Sigmoid colon (tissue), 7 donors: ENCODE measurements around the gene DGLUCY. TPM values are rescaled to one million over a fixed set of nuclear protein-coding genes. Genes with fewer than 3 reads are reported as not detected.
"Not testable (repeated sequence)": the region's sequence is repeated elsewhere in the genome, so short reads cannot be mapped to it uniquely, and the experiment has no call there.

Experiments used
- DNase-seq: peaks from one replicate; pipeline ENCODE4 v3.0.0-alpha.2; 2019
- H3K27ac ChIP-seq, 4 donors: fragments of 200-600 bp; sonication (generic); one replicate each; pipeline ENCODE4 v1.5.1; 2016 to 2019; ENCODE audit warnings: mild to moderate bottlenecking in 1 of 4
- H3K27me3 ChIP-seq, 3 donors: fragments of 200-600 bp; sonication (generic); one replicate each; pipeline ENCODE4 v1.5.1; 2019; ENCODE audit warnings: mild to moderate bottlenecking in 1 of 3
- H3K36me3 ChIP-seq, 4 donors: fragments of 200-600 bp; sonication (generic); one replicate each; pipeline ENCODE4 v1.5.1; 2016 to 2019
- H3K4me1 ChIP-seq, 4 donors: fragments of 200-600 bp; sonication (generic); one replicate each; pipeline ENCODE4 v1.5.1; 2017 to 2019
- H3K4me3 ChIP-seq, 4 donors: fragments of 200-600 bp; sonication (generic); one replicate each; pipeline ENCODE4 v1.5.1; 2017 to 2019; ENCODE audit warnings: mild to moderate bottlenecking in 2 of 4, moderate library complexity in 1 of 4
- H3K9me3 ChIP-seq, 4 donors: fragments of 200-600 bp in 3 of 4; sonication (generic) in 3 of 4; one replicate each; pipeline versions ENCODE4 v1.5.1 to v1.6.1; 2013 to 2019
- EP300 ChIP-seq, 4 donors: sonication (generic); formaldehyde crosslinking; IDR thresholded peaks; one replicate each; pipeline ENCODE4 v1.6.1; 2017; ENCODE audit warnings: antibody characterized with exemption in 4 of 4
- POLR2A ChIP-seq, 2 donors: fragments of 450-650 bp; IDR thresholded peaks; one replicate each; pipeline ENCODE4 v1.6.1; 2016; ENCODE audit warnings: antibody characterized with exemption in 2 of 2, mild to moderate bottlenecking in 2 of 2, moderate library complexity in 2 of 2
- POLR2AphosphoS5 ChIP-seq, 4 donors: sonication (generic); formaldehyde crosslinking; IDR thresholded peaks; one replicate each; pipeline ENCODE4 v1.6.1; 2017; ENCODE audit warnings: antibody characterized with exemption in 4 of 4
- WGBS, 2 donors: extraction: QIAGEN DNeasy Blood & Tissue Kit; methylation state at CpG; one replicate each; pipeline ENCODE4 v1.1.7; 2013; 5-methylcytosine and 5-hydroxymethylcytosine counted together
- intact Hi-C: fragments of 100-400 bp; cut with DNase I; formaldehyde crosslinking; loops from one replicate; pipeline ENCODE4 v1.15.1; 2023
- polyA plus RNA-seq, 3 donors: library from polyadenylated mRNA; stranded (reverse); fragments of 200-250 nt; gene quantifications; one replicate each; pipeline ENCODE4 v1.2.3, GENCODE V29; 2013
- total RNA-seq, 4 donors: library from RNA; depleted of rRNA; stranded (reverse); fragments of >200 nt; gene quantifications; one replicate each; pipeline ENCODE4 v1.1.0, GENCODE V29; 2016
- TF ChIP-seq, protein P1 (sequence below), 4 experiments: fragments of 450-650 bp in 3 of 4; fragments of 200-600 bp in 1 of 4; IDR thresholded peaks; one replicate each; pipeline ENCODE4 v1.5.1; 2016 to 2019; ENCODE audit warnings: antibody characterized with exemption in 4 of 4, mild to moderate bottlenecking in 3 of 4, moderate library complexity in 2 of 4
- donor health status: healthy with polysubstance abuse.
- donor health status: Bipolar disorder and iron deficiency.
- donor health status: healthy.

Gene DGLUCY
- total and polyA plus RNA-seq, 7 donors = 14.4 to 99.4 (median 49.8) TPM

GRCh38 chr14:91223028-91223783, 109.3 kb downstream of the DGLUCY start:
- H3K4me3 ChIP-seq = no peak overlapping the region
- no peak overlapping the region for H3K27ac ChIP-seq
- H3K4me1 ChIP-seq = no peaks in the 10 kb centered on the region
- H3K36me3 ChIP-seq = peaks cover 0 to 58% (median 5%) of the 10 kb centered on the region in 4 donors
- no peaks in the 10 kb centered on the region for H3K9me3 ChIP-seq
- intact Hi-C loops = no loop called here
- WGBS, 2 donors = 87 to 97% methylated on average over 1 of the region's 1 CpG
- TF ChIP-seq, protein P1, sequence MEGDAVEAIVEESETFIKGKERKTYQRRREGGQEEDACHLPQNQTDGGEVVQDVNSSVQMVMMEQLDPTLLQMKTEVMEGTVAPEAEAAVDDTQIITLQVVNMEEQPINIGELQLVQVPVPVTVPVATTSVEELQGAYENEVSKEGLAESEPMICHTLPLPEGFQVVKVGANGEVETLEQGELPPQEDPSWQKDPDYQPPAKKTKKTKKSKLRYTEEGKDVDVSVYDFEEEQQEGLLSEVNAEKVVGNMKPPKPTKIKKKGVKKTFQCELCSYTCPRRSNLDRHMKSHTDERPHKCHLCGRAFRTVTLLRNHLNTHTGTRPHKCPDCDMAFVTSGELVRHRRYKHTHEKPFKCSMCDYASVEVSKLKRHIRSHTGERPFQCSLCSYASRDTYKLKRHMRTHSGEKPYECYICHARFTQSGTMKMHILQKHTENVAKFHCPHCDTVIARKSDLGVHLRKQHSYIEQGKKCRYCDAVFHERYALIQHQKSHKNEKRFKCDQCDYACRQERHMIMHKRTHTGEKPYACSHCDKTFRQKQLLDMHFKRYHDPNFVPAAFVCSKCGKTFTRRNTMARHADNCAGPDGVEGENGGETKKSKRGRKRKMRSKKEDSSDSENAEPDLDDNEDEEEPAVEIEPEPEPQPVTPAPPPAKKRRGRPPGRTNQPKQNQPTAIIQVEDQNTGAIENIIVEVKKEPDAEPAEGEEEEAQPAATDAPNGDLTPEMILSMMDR (IDR thresholded peaks at IDR 0.05) = no peak
- TF ChIP-seq POLR2A (IDR thresholded peaks at IDR 0.05) (no peak), POLR2AphosphoS5 (IDR thresholded peaks at IDR 0.05) (no peak), EP300 (IDR thresholded peaks at IDR 0.05) (no peak)
- DNase-seq = no peak
- no peaks in the 10 kb centered on the region for H3K27me3 ChIP-seq

DNA sequence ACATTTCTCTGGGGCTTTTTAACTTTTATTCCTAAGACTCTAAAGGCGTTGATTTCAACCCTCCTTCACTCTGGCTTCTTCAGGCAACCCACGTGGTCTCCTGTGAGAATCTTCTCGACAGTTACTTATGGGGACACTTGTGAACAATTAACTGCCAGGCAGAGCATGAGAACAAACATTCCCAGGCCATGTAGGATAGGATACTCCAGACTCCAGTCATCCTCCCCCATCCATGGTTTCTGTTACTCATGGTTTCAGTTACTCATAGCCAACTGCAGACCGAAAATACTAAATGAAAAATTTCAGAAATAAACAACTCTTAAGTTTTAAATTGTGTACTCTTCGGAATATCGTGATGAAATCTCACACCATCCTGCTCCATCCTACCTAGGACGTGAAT, 111.2 kb downstream of the DGLUCY start:
- no peak for DNase-seq
- no peaks in the 10 kb centered on the region for H3K9me3 ChIP-seq
- TF ChIP-seq POLR2AphosphoS5 (IDR thresholded peaks at IDR 0.05) (no peak), POLR2A (IDR thresholded peaks at IDR 0.05) (no peak), EP300 (IDR thresholded peaks at IDR 0.05) (no peak)
- TF ChIP-seq, protein P1 (IDR thresholded peaks at IDR 0.05) = no peak
- peaks cover 0 to 57% (median 3%) of the 10 kb centered on the region in 4 donors for H3K36me3 ChIP-seq
- H3K4me1 ChIP-seq = no peaks in the 10 kb centered on the region
- no peak overlapping the region for H3K4me3 ChIP-seq
- WGBS, 2 donors = 95% methylated on average over 7 of the region's 7 CpGs
- no peak overlapping the region for H3K27ac ChIP-seq
- no peaks in the 10 kb centered on the region for H3K27me3 ChIP-seq
- intact Hi-C loops = no loop called here

DNA sequence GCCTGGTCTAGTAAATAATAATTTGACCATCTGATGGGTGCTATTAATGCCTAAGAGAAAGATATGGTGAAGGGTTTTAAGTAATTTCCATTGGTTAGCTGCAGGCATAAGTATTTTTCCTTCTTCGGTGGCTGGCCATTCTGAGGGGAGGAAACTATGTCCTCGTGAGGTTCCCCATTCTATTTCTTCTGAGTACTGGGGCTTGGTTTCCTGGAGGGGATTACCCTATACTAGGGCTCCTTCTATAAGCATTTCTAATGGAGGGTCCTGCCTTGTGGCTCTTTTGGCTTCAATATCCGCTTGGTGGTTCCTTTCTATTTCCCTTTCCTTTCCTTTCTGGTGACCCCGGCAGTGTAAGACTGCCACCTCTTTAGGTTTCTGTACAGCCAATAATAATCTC, 112.5 kb downstream of the DGLUCY start:
- H3K4me3 ChIP-seq, DNase-seq, H3K9me3 ChIP-seq, H3K27ac ChIP-seq, intact Hi-C loops, H3K4me1 ChIP-seq, H3K27me3 ChIP-seq: not testable (repeated sequence)
- WGBS, 2 donors = 78 to 90% methylated on average over 4 of the region's 4 CpGs
- H3K36me3 ChIP-seq = peaks cover 0 to 55% (median 3%) of the 10 kb centered on the region in 4 donors

DNA sequence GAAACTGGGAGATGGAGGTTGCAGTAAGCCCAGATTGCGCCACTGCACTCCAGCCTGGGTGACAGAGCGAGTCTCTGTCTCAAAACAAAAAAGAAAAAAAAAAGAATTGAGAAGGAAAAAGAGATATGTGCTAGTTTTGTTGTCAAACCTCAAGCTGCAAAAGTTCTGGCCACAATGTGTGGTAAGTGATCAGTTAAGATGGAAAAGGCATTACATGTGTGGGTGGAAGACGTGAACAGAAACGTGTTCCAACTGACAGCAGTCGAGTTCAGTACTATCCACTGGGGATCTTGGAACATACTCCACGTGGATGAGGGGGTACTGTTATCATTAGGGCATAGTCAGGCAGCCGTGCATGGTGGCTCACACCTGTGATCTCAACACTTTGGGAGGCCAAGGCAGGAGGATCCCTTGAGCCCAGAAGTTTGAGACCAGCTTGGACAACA, 113.3 kb downstream of the DGLUCY start:
- TF ChIP-seq EP300 (IDR thresholded peaks at IDR 0.05) = no peak
- TF ChIP-seq POLR2A (IDR thresholded peaks at IDR 0.05) = no peak
- TF ChIP-seq, protein P1 (IDR thresholded peaks at IDR 0.05) = no peak
- TF ChIP-seq POLR2AphosphoS5 (IDR thresholded peaks at IDR 0.05) = no peak
- WGBS, 2 donors = 78 to 86% methylated on average over 7 of the region's 7 CpGs
- intact Hi-C loops = no loop called here

DNA sequence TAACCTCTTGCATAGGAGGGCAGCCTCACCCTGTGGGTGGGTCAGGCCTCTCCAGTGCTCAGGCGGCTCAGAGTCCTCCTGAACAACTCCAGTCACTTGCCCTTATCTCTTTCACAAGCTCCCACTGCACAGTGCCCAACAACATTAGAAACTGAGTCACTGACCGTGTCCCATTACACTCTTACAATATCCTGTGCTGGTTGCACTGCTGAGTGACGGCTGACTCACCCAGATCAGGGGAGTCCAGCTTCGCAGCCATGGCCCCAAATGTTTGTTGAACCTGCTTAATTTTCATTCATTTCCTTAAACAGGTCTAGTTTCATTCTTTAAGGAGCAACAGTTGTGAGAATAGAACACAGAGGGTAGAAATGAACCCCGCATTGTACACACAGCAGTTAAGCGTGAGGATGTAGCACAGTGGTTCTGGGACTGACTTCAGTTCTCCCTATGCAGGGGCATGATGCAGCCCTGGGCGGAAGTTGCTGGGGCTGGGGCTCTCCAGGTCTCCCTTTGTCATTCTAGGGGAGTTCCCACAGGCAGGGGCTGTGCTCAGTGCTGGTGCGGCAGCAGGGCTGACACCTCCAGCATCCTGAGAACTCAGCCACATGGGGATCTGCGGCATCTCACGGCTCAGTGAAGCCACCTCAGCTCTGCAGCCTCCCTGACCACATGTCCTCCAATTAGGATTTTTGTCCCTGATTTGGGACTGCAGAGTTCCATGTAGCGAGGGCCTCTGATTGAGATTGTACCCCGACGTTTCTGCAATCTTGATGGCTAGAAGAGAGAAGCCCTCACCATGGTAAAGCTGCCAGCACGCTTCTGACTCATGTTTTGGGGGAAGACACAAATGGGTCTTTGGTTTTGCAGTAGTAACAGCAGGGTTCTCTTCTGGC, 114.5 kb downstream of the DGLUCY start:
- no peak overlapping the region for H3K27ac ChIP-seq

More for the DNA sequence above, 113.3 kb downstream of the DGLUCY start:
- DNase-seq = no peak
- H3K36me3 ChIP-seq = peaks cover 0 to 47% (median 3%) of the 10 kb centered on the region in 4 donors
- no peak overlapping the region for H3K4me3 ChIP-seq
- H3K27me3 ChIP-seq = no peaks in the 10 kb centered on the region
- no peaks in the 10 kb centered on the region for H3K4me1 ChIP-seq
- no peaks in the 10 kb centered on the region for H3K9me3 ChIP-seq
- no peak overlapping the region for H3K27ac ChIP-seq

More for the DNA sequence above, 114.5 kb downstream of the DGLUCY start:
- H3K4me3 ChIP-seq = no peak overlapping the region
- H3K4me1 ChIP-seq = no peaks in the 10 kb centered on the region
- no peak for DNase-seq
- intact Hi-C loops = no loop called here
- peaks cover 0 to 41% (median 3%) of the 10 kb centered on the region in 4 donors for H3K36me3 ChIP-seq
- no peaks in the 10 kb centered on the region for H3K27me3 ChIP-seq
- 72 to 89% methylated on average over 14 of the region's 14 CpGs for WGBS, 2 donors
- TF ChIP-seq POLR2A (IDR thresholded peaks at IDR 0.05) = no peak
- TF ChIP-seq, protein P1 (IDR thresholded peaks at IDR 0.05) = no peak
- no peak for TF ChIP-seq EP300 (IDR thresholded peaks at IDR 0.05)
- no peak for TF ChIP-seq POLR2AphosphoS5 (IDR thresholded peaks at IDR 0.05)
- H3K9me3 ChIP-seq = no peaks in the 10 kb centered on the region
